HUDEP-2 (cell line): ENCODE data around the gene RGS9.
"Not testable (repeated sequence)": the region's sequence is repeated elsewhere in the genome, so short reads cannot be mapped to it uniquely, and the experiment has no call there.

Experiments
- DNase-seq, 76 experiments: peaks; one replicate each; lab custom pipeline; 2025; ENCODE audit not compliant: unreplicated experiment in 76 of 76; lab: John Stamatoyannopoulos, UW

RGS9 gene

GRCh38 chr17:65137021-65137939, at the start of gene RGS9:
RGS9 (plus strand) TSS chr17:65137370; CDS start chr17:65137541, 171 bp downstream.
- DNase-seq = peak in 70 of 76 experiments; percentile 6 to 79 (median 58)

- DNase-seq = no peak
These were observed 48.4 kb upstream of the RGS9 start for GRCh38 chr17:65088621-65089360.

GRCh38 chr17:65092262-65092661, 44.9 kb upstream of the RGS9 start:
- no peak for DNase-seq

- DNase-seq = not testable (repeated sequence)
These were observed 44.3 kb upstream of the RGS9 start for GRCh38 chr17:65092721-65093356.

- DNase-seq = peak in 1 of 76 experiments; percentile 3
These were observed 43.2 kb upstream of the RGS9 start for GRCh38 chr17:65093930-65094329.

- no peak for DNase-seq
These were observed 41.7 kb upstream of the RGS9 start for GRCh38 chr17:65095465-65095864.

- DNase-seq = not testable (repeated sequence)
These were observed 40.8 kb upstream of the RGS9 start for GRCh38 chr17:65096382-65096781.

- DNase-seq = no peak
These were observed 40.1 kb upstream of the RGS9 start for GRCh38 chr17:65097110-65097509.

- DNase-seq = no peak
These were observed 37.7 kb upstream of the RGS9 start for GRCh38 chr17:65099475-65099874.

GRCh38 chr17:65099941-65100315, 37.2 kb upstream of the RGS9 start:
- DNase-seq = peak in 2 of 76 experiments; percentile 12 to 26

- peak in 60 of 76 experiments; percentile 11 to 74 (median 47) for DNase-seq
These were observed 36.6 kb upstream of the RGS9 start for GRCh38 chr17:65100316-65101140.

- no peak for DNase-seq
These were observed 35.8 kb upstream of the RGS9 start for GRCh38 chr17:65101371-65101770.

GRCh38 chr17:65102235-65102634, 34.9 kb upstream of the RGS9 start:
- no peak for DNase-seq

GRCh38 chr17:65102788-65103187, 34.4 kb upstream of the RGS9 start:
- no peak for DNase-seq

- no peak for DNase-seq
These were observed 33.7 kb upstream of the RGS9 start for GRCh38 chr17:65103431-65103830.

GRCh38 chr17:65103896-65104295, 33.3 kb upstream of the RGS9 start:
- no peak for DNase-seq

GRCh38 chr17:65104541-65104940, 32.6 kb upstream of the RGS9 start:
- DNase-seq = no peak

GRCh38 chr17:65104973-65105372, 32.2 kb upstream of the RGS9 start:
- DNase-seq = no peak

GRCh38 chr17:65108152-65108551, 29.0 kb upstream of the RGS9 start:
- DNase-seq = no peak

GRCh38 chr17:65109543-65109942, 27.6 kb upstream of the RGS9 start:
- no peak for DNase-seq
